Kidney (tissue), 14 donors: ENCODE results near the gene RWDD4. TPM values are rescaled to one million over a fixed set of nuclear protein-coding genes. Genes with fewer than 3 reads are reported as not detected.
"Not testable (repeated sequence)": the region's sequence is repeated elsewhere in the genome, so short reads cannot be mapped to it uniquely, and the experiment has no call there.

Experiments
- DNase-seq, 5 donors: peaks; one replicate each; pipeline ENCODE4 v3.0.0-alpha.2; 2013 to 2020
- FAIRE-seq: peaks from 2 replicates; lab custom pipeline; 2012; peaks lifted over from hg19 to GRCh38; lab: Jason Lieb, UNC
- H3K27ac ChIP-seq, 2 donors: one replicate each; pipeline ENCODE4 v1.7.0; 2013; ENCODE audit warnings: low read depth in 2 of 2, low read length in 2 of 2, inconsistent platforms in 1 of 2
- H3K27me3 ChIP-seq: one replicate; pipeline ENCODE4 v1.7.1; 2013; ENCODE audit warnings: low read length, inconsistent platforms; ENCODE audit not compliant: control insufficient read depth, insufficient read depth
- H3K36me3 ChIP-seq, 3 donors: one replicate each; pipeline versions ENCODE4 v1.7.0 to v1.7.1; 2013; ENCODE audit warnings: low read length in 3 of 3, control low read depth in 1 of 3, inconsistent platforms in 1 of 3; ENCODE audit not compliant: insufficient read depth in 3 of 3, control insufficient read depth in 2 of 3
- H3K4me1 ChIP-seq, 3 donors: one replicate each; pipeline versions ENCODE4 v1.7.0 to v1.7.1; 2013; ENCODE audit warnings: low read length in 3 of 3, inconsistent platforms in 1 of 3, low read depth in 1 of 3; ENCODE audit not compliant: control insufficient read depth in 2 of 3, insufficient read depth in 2 of 3
- H3K4me3 ChIP-seq, 3 donors: one replicate each; pipeline versions ENCODE4 v1.7.0 to v1.8.1; 2013; ENCODE audit warnings: low read length in 3 of 3, control low read depth in 1 of 3, inconsistent platforms in 1 of 3
- H3K9ac ChIP-seq, 3 donors: one replicate each; pipeline versions ENCODE4 v1.7.0 to v1.7.1; 2013; ENCODE audit warnings: low read length in 3 of 3, control low read depth in 1 of 3, inconsistent platforms in 1 of 3
- H3K9me3 ChIP-seq, 3 donors: one replicate each; pipeline versions ENCODE4 v1.7.0 to v1.7.1; 2013; ENCODE audit warnings: low read length in 3 of 3, control low read depth in 1 of 3, inconsistent platforms in 1 of 3; ENCODE audit not compliant: control insufficient read depth in 2 of 3, insufficient read depth in 1 of 3
- intact Hi-C: fragments of 100-400 bp; cut with DNase I; formaldehyde crosslinking; loops from one replicate; pipeline ENCODE4 v1.11.1; 2022
- polyA plus RNA-seq: library from polyadenylated mRNA; stranded (reverse); fragments of 350-450 nt; fragmentation: Illumina TruSeq; extraction: RNeasy Lipid Tissue Mini Kit (QIAGEN cat#74804); gene quantifications from one replicate; pipeline ENCODE4 v1.2.3, GENCODE V29; 2014; ENCODE audit warnings: low read depth, low replicate concordance; ENCODE audit not compliant: insufficient read depth
- total RNA-seq: library from RNA; stranded (reverse); fragmentation: NEBNext Ultra II Directional; extraction: Animal tissue kit (Norgen Biotek cat#: 25700); gene quantifications from one replicate; pipeline ENCODE4 v1.2.1, GENCODE V29; 2021
- TF ChIP-seq, protein P1 (sequence below): IDR thresholded peaks from 3 replicates; pipeline ENCODE4 v1.5.1; 2012; ENCODE audit warnings: mild to moderate bottlenecking, moderate library complexity, borderline replicate concordance; ENCODE audit not compliant: insufficient read depth; ENCODE audit errors: extremely low read depth
- donor health status: control.
- donor health status: control.
- donor health status: control.
- donor health status: control.
- donor health status: control.
- donor health status: DM: yes; HTN: yes; CAD: no.
- donor health status: Normal renal cell carcinoma (clear cell type).

The RWDD4 gene
- total and polyA plus RNA-seq, 2 donors from 2014 or later = 17.7 to 19.1 TPM

- TF ChIP-seq, protein P1, sequence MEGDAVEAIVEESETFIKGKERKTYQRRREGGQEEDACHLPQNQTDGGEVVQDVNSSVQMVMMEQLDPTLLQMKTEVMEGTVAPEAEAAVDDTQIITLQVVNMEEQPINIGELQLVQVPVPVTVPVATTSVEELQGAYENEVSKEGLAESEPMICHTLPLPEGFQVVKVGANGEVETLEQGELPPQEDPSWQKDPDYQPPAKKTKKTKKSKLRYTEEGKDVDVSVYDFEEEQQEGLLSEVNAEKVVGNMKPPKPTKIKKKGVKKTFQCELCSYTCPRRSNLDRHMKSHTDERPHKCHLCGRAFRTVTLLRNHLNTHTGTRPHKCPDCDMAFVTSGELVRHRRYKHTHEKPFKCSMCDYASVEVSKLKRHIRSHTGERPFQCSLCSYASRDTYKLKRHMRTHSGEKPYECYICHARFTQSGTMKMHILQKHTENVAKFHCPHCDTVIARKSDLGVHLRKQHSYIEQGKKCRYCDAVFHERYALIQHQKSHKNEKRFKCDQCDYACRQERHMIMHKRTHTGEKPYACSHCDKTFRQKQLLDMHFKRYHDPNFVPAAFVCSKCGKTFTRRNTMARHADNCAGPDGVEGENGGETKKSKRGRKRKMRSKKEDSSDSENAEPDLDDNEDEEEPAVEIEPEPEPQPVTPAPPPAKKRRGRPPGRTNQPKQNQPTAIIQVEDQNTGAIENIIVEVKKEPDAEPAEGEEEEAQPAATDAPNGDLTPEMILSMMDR = no peak
- no peak for FAIRE-seq
- DNase-seq = no peak
- Histone ChIP-seq H3K36me3 (no peaks in the 10 kb centered on the region), H3K4me1 (no peaks in the 10 kb centered on the region), H3K9ac (no peak overlapping the region), H3K4me3 (no peak overlapping the region), H3K27me3 (no peaks in the 10 kb centered on the region), H3K27ac (no peak overlapping the region), H3K9me3 (no peaks in the 10 kb centered on the region)
- intact Hi-C loops = no loop called here
Measured at GRCh38 chr4:183627979-183628588, 30.9 kb downstream of the RWDD4 start.

- H3K36me3 ChIP-seq, intact Hi-C loops, H3K27me3 ChIP-seq, DNase-seq, H3K9me3 ChIP-seq, H3K27ac ChIP-seq, H3K9ac ChIP-seq, H3K4me1 ChIP-seq, FAIRE-seq, H3K4me3 ChIP-seq: not testable (repeated sequence)
Measured at GRCh38 chr4:183627286-183627685, 31.7 kb downstream of the RWDD4 start.

- FAIRE-seq = no peak
Measured at GRCh38 chr4:183626168-183626567, 32.8 kb downstream of the RWDD4 start.

DNA sequence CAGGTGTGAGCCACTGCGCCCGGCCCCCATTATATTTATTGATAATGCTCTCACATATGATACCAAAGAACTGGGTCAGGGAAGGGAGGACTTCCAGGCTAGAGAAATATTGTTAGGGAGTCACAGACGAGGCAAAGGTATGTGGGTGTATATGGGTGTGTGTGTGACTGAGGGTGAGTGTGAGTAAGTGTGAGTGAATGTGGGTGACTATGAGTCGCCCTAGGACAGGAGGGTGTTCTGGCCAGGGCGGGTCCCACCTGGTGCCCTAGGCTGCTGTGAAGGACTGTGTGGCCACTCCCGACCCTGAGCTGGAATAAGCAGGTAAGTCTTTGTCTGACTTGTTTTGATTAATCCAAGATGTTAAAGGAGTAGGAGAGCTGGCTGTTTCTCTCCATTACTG lies 34.4 kb downstream of the RWDD4 start:
- Histone ChIP-seq H3K9me3 (no peaks in the 10 kb centered on the region), H3K36me3 (no peaks in the 10 kb centered on the region), H3K27me3 (no peaks in the 10 kb centered on the region), H3K4me3 (no peak overlapping the region), H3K27ac (no peak overlapping the region), H3K4me1 (no peaks in the 10 kb centered on the region), H3K9ac (no peak overlapping the region)
- TF ChIP-seq, protein P1 = no peak
- intact Hi-C loops = no loop called here
- FAIRE-seq (no peak), DNase-seq (no peak)

More at GRCh38 chr4:183626168-183626567, 32.8 kb downstream of the RWDD4 start:
- H3K27me3 ChIP-seq = no peaks in the 10 kb centered on the region
- no peak overlapping the region for H3K9ac ChIP-seq
- no peak overlapping the region for H3K27ac ChIP-seq
- H3K4me3 ChIP-seq = no peak overlapping the region
- TF ChIP-seq, protein P1 = no peak
- H3K9me3 ChIP-seq = no peaks in the 10 kb centered on the region
- no peaks in the 10 kb centered on the region for H3K36me3 ChIP-seq
- DNase-seq = peak in 1 of 5 donors; percentile 20
- intact Hi-C loops = no loop called here
- H3K4me1 ChIP-seq = no peaks in the 10 kb centered on the region
